ENCODE measurements around the gene DYRK1B. TPM values are rescaled to one million over a fixed set of nuclear protein-coding genes. Genes with fewer than 3 reads are reported as not detected.
"Not testable (repeated sequence)": the region's sequence is repeated elsewhere in the genome, so short reads cannot be mapped to it uniquely, and the experiment has no call there.

DYRK1B gene
- total RNA-seq, 4 donors from 2014 or later = 1.3 to 15.0 (median 10.1) TPM

DNA sequence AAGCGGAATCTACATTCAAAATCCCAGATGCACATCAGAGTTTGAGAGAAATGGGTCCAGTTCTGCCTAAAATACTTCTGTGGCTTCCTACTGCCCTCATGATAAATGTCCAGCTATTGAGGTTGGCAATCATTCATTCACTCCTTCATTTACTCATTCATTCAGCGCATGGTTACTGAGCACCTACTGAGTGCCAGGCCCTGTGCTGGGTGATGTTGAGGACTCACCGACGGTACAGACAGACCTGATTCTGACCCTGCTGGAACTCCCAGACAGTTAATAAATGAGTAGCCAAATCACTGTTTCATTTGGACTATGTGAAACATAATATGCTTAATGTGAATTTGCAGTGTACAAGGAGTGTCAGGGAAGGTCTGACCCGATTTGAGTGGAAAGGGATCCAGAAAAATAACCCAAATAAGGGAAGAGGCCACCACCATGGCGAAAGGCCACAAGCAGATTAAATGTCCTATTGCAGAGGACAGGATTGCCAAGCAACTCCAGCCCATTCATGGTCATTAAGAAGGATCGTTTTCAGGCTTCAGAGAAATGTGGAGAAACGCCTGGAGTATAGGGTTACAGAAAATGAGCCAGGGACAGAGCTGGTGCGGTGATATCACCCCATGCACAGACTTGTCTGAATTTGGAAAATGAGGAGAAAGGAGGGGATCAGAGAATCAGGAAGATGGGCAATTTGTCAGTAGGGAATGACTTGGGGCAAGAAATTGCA is 20.5 kb downstream of the DYRK1B start:
- intact Hi-C loops (cut with DNase I; ENCODE audit: low total_unique reads) = no loop called here
- no peak for DNase-seq
- no peaks in the 10 kb centered on the region for H3K27me3 ChIP-seq
- H3K4me3 ChIP-seq = no peak overlapping the region
- H3K9me3 ChIP-seq = no peaks in the 10 kb centered on the region
- no peaks in the 10 kb centered on the region for H3K36me3 ChIP-seq
- no peak overlapping the region for H3K27ac ChIP-seq
- TF ChIP-seq POLR2A (IDR thresholded peaks at IDR 0.05) = no peak
- TF ChIP-seq, protein P1, sequence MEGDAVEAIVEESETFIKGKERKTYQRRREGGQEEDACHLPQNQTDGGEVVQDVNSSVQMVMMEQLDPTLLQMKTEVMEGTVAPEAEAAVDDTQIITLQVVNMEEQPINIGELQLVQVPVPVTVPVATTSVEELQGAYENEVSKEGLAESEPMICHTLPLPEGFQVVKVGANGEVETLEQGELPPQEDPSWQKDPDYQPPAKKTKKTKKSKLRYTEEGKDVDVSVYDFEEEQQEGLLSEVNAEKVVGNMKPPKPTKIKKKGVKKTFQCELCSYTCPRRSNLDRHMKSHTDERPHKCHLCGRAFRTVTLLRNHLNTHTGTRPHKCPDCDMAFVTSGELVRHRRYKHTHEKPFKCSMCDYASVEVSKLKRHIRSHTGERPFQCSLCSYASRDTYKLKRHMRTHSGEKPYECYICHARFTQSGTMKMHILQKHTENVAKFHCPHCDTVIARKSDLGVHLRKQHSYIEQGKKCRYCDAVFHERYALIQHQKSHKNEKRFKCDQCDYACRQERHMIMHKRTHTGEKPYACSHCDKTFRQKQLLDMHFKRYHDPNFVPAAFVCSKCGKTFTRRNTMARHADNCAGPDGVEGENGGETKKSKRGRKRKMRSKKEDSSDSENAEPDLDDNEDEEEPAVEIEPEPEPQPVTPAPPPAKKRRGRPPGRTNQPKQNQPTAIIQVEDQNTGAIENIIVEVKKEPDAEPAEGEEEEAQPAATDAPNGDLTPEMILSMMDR (IDR thresholded peaks at IDR 0.05) = no peak
- H3K4me1 ChIP-seq = no peaks in the 10 kb centered on the region

DNA sequence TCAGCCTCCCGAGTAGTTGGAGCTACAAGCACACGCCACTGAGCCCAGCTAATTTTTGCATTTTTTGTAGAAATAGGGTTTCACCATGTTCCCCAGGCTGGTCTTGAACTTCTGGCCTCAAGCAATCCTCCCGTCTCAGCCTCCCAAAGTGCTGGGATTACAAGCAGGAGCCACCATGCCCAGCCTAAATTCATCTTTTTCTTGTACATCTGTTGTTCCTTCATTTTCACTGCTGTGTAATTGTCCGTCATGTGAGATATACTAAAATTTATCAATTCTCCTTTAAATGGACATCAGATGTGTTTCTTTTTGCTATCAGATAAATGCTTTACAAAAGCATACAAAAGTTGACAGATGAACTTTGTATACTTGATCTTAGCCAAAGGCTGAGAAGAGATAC is 22.9 kb downstream of the DYRK1B start:
- H3K9me3 ChIP-seq = no peaks in the 10 kb centered on the region
- no peaks in the 10 kb centered on the region for H3K36me3 ChIP-seq
- H3K27me3 ChIP-seq = no peaks in the 10 kb centered on the region
- no peak overlapping the region for H3K27ac ChIP-seq
- DNase-seq = no peak
- no peaks in the 10 kb centered on the region for H3K4me1 ChIP-seq
- no peak for TF ChIP-seq POLR2A (IDR thresholded peaks at IDR 0.05)
- TF ChIP-seq, protein P1 (IDR thresholded peaks at IDR 0.05) = no peak
- no peak overlapping the region for H3K4me3 ChIP-seq
- intact Hi-C loops (cut with DNase I; ENCODE audit: low total_unique reads) = no loop called here

DNA sequence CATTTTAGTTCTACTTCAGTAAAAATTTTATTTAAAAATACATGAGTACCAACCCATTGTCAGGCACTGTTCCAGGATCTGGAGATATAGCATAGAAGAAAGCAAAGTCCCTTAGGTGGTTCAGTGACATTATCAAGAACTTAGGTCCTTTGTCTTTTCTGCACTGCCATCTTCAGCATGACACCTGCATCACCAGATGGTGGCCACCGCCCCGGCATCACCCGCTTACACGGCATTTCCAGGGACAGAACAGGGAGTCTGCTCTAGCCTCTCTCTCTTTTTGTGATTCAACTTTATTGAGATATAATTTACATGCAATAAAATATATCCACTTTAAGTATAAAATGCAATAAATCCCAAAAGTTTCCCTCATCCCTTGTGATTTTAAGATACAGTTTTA is 23.5 kb downstream of the DYRK1B start:
- no peaks in the 10 kb centered on the region for H3K4me1 ChIP-seq
- intact Hi-C loops (cut with DNase I; ENCODE audit: low total_unique reads) = no loop called here
- TF ChIP-seq POLR2A (IDR thresholded peaks at IDR 0.05) = no peak
- TF ChIP-seq, protein P1 (IDR thresholded peaks at IDR 0.05) = no peak

DNA sequence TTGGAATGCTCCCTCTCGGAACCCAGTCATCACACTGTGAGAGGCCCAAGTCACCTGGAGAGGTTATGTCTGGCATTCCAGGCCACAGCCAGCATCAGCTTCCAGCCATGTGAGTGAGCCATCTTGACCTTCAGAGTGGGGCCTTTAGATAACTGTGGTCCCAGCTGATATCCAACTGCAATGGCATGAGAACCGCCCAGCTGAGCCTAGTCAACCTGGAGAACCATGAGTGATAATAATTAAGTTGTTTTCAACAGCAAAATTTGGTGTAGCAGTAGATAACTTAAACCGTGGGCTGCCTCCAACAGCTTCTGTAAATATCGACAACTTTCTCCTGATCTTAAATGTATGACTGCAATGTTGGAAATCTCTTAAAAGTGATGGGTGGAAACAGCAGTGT is 24.6 kb downstream of the DYRK1B start:
- no peak for TF ChIP-seq POLR2A (IDR thresholded peaks at IDR 0.05)
- TF ChIP-seq, protein P1 (IDR thresholded peaks at IDR 0.05) = no peak
- intact Hi-C loops (cut with DNase I; ENCODE audit: low total_unique reads) = no loop called here
- Histone ChIP-seq H3K9me3 (no peaks in the 10 kb centered on the region), H3K4me1 (no peaks in the 10 kb centered on the region), H3K27me3 (no peaks in the 10 kb centered on the region), H3K36me3 (no peaks in the 10 kb centered on the region), H3K27ac (no peak overlapping the region), H3K4me3 (no peak overlapping the region)
- no peak for DNase-seq

More for the DNA sequence above, 23.5 kb downstream of the DYRK1B start:
- H3K27ac ChIP-seq = no peak overlapping the region
- DNase-seq = no peak
- no peaks in the 10 kb centered on the region for H3K9me3 ChIP-seq
- H3K27me3 ChIP-seq = no peaks in the 10 kb centered on the region
- H3K36me3 ChIP-seq = no peaks in the 10 kb centered on the region
- H3K4me3 ChIP-seq = no peak overlapping the region

DNA sequence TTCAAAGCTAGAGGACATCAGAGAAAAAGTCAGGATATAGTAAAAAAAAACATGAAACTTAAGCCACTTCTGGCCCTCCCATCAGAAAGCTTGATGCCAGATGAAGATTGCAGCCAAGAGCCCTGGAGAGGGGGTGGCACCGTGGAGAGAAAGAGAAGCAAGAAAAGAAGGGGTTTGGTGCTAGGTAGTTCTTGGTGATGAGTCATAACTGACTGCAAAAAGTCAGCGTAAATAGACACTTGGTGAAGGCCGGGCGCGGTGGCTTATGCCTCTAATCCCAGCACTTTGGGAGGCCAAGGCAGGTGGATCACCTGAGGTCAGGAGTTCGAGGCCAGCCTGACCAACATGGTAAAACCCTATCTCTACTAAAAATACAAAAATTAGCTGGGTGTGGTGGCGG is 25.3 kb downstream of the DYRK1B start:
- H3K27me3 ChIP-seq; H3K4me1 ChIP-seq; H3K27ac ChIP-seq; H3K4me3 ChIP-seq; H3K36me3 ChIP-seq; H3K9me3 ChIP-seq; intact Hi-C loops (cut with DNase I; ENCODE audit: low total_unique reads); DNase-seq: not testable (repeated sequence)

Data from uterus (tissue), 4 donors.